ENCODE measurements around the gene NDFIP2.

DNA sequence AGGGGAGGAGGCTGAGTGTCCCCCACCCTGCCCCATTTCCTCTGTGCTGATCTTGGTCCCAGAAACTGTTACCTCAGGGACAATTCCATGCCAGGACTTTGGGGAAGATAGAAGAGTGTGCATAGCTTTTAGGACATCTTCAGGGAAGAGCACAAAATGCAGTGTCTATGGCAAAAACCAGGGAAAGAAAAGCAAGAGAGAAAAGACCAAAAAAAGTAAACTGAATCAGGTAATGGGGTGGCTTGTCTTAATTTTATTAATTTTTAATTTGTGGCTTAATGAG, 109.4 kb downstream of the NDFIP2 start:
- TF ChIP-seq YY1 (IDR thresholded peaks at IDR 0.05; ENCODE audit: insufficient read depth, insufficient read length) (no peak), ZNF274 (IDR thresholded peaks at IDR 0.05; ENCODE audit: low read depth, low read length) (no peak)

All from NT2/D1 (cell line).